ENCODE results near the gene CDH4. TPM values are rescaled to one million over a fixed set of nuclear protein-coding genes. Genes with fewer than 3 reads are reported as not detected.
A peak's percentile ranks its signal among the peaks of the same experiment; 100 is the strongest.

CDH4 gene
- total RNA-seq, 1 donor from 2014 or later: 0.99 TPM

- Mint-ChIP-seq H3K36me3 (ENCODE audit: low read depth) (no peaks in the 10 kb centered on the region), H3K9me3 (ENCODE audit: low read depth) (no peaks in the 10 kb centered on the region), H3K27me3 (ENCODE audit: low read depth) (peaks cover 2% of the 10 kb centered on the region), H3K4me3 (ENCODE audit: unreplicated experiment) (no peak overlapping the region), H3K27ac (ENCODE audit: unreplicated experiment) (no peak overlapping the region), H3K4me1 (ENCODE audit: low read depth) (peaks cover 6% of the 10 kb centered on the region)
- no peak for DNase-seq (ENCODE audit: low spot score)
- TF ChIP-seq CTCF (IDR thresholded peaks at IDR 0.05): no peak
Measured at GRCh38 chr20:61726979-61727378, 474.9 kb downstream of the CDH4 start.

- Mint-ChIP-seq H3K4me1 (ENCODE audit: low read depth) (peaks cover 6% of the 10 kb centered on the region), H3K27me3 (ENCODE audit: low read depth) (peaks cover 5% of the 10 kb centered on the region), H3K27ac (ENCODE audit: unreplicated experiment) (no peak overlapping the region), H3K9me3 (ENCODE audit: low read depth) (no peaks in the 10 kb centered on the region), H3K4me3 (ENCODE audit: unreplicated experiment) (no peak overlapping the region), H3K36me3 (ENCODE audit: low read depth) (no peaks in the 10 kb centered on the region)
- peak; percentile 26 for DNase-seq (ENCODE audit: low spot score)
- TF ChIP-seq CTCF (IDR thresholded peaks at IDR 0.05): no peak
Measured at GRCh38 chr20:61727761-61728160, 475.7 kb downstream of the CDH4 start.

GRCh38 chr20:61728326-61728725 is 476.3 kb downstream of the CDH4 start:
- TF ChIP-seq CTCF (IDR thresholded peaks at IDR 0.05): no peak
- peak; percentile 60 for DNase-seq (ENCODE audit: low spot score)
- Mint-ChIP-seq H3K27me3 (ENCODE audit: low read depth) (peaks cover 6% of the 10 kb centered on the region), H3K4me1 (ENCODE audit: low read depth) (peaks cover 6% of the 10 kb centered on the region), H3K36me3 (ENCODE audit: low read depth) (no peaks in the 10 kb centered on the region), H3K9me3 (ENCODE audit: low read depth) (no peaks in the 10 kb centered on the region), H3K27ac (ENCODE audit: unreplicated experiment) (no peak overlapping the region), H3K4me3 (ENCODE audit: unreplicated experiment) (no peak overlapping the region)

GRCh38 chr20:61728786-61729770 is 477.0 kb downstream of the CDH4 start:
- peaks cover 12% of the 10 kb centered on the region for H3K27me3 Mint-ChIP-seq (ENCODE audit: low read depth)

More at GRCh38 chr20:61728786-61729770, 477.0 kb downstream of the CDH4 start:
- Mint-ChIP-seq H3K36me3 (ENCODE audit: low read depth) (no peaks in the 10 kb centered on the region), H3K9me3 (ENCODE audit: low read depth) (no peaks in the 10 kb centered on the region), H3K27ac (ENCODE audit: unreplicated experiment) (no peak overlapping the region), H3K4me3 (ENCODE audit: unreplicated experiment) (no peak overlapping the region), H3K4me1 (ENCODE audit: low read depth) (peaks cover 6% of the 10 kb centered on the region)
- peak; percentile 68 for DNase-seq (ENCODE audit: low spot score)
- no peak for TF ChIP-seq CTCF (IDR thresholded peaks at IDR 0.05)
